Panc1 (cell line): ENCODE data around the gene TMA16. TPM values are rescaled to one million over a fixed set of nuclear protein-coding genes. Genes with fewer than 3 reads are reported as not detected.

ENCODE experiments used
- ATAC-seq: fragments of 200-7000 bp; cut with Tn5 transposase; 2 replicates; pipeline ENCODE4 v1.9.1; 2020; ENCODE audit warnings: mild to moderate bottlenecking, moderate library complexity
- BruUV-seq: library from RNA; stranded (reverse); fragments of 400-500 nt; replicated peaks from 2 replicates; lab custom pipeline; 2021; lab: Mats Ljungman, UMichigan
- CTCF ChIA-PET: fragments of 300-600 bp; sonication (Branson Sonifier 250); formaldehyde crosslinking; loops from one replicate; lab custom pipeline; 2022; ENCODE audit warnings: antibody characterized with exemption; lab: Charles Lee
- POLR2A ChIA-PET: fragments of 300-600 bp; sonication (Branson Sonifier 250); formaldehyde crosslinking; loops from one replicate; lab custom pipeline; 2022; ENCODE audit warnings: antibody characterized with exemption; lab: Charles Lee
- DNase-seq: peaks from one replicate; pipeline ENCODE4 v3.0.0-alpha.2; 2010; ENCODE audit warnings: low read depth, low spot score
- H3K27ac ChIP-seq: 2 replicates; pipeline ENCODE4 v1.5.1; 2011; ENCODE audit warnings: mild to moderate bottlenecking, low read length, inconsistent platforms
- H3K27me3 ChIP-seq: fragments of 200-500 bp; sonication (Bioruptor generic); 2 replicates; pipeline ENCODE4 v1.6.0; 2014; ENCODE audit warnings: low read length, inconsistent platforms; ENCODE audit not compliant: control insufficient read depth, insufficient read depth
- H3K36me3 ChIP-seq: fragments of 200-500 bp; sonication (Bioruptor generic); 2 replicates; pipeline ENCODE4 v1.5.1; 2014; ENCODE audit warnings: inconsistent platforms, mild to moderate bottlenecking, low read length, moderate library complexity; ENCODE audit not compliant: control insufficient read depth, insufficient read depth
- H3K4me1 ChIP-seq: 2 replicates; pipeline ENCODE4 v1.5.1; 2011; ENCODE audit warnings: inconsistent platforms, mild to moderate bottlenecking, low read length, moderate library complexity; ENCODE audit not compliant: control insufficient read depth, insufficient read depth
- H3K4me3 ChIP-seq, 2 experiments: 2 replicates each; pipeline ENCODE4 v1.5.1; 2011 to 2012; ENCODE audit warnings: low read depth in 2 of 2, low read length in 2 of 2, mild to moderate bottlenecking in 2 of 2, inconsistent platforms in 1 of 2, moderate library complexity in 1 of 2
- H3K9me3 ChIP-seq: fragments of 200-500 bp; sonication (Bioruptor generic); 2 replicates; pipeline ENCODE4 v1.5.1; 2014; ENCODE audit warnings: low read depth, mild to moderate bottlenecking, inconsistent platforms, low read length, moderate library complexity; ENCODE audit not compliant: control insufficient read depth, insufficient read depth
- CTCF ChIP-seq: fragments of 450-650 bp; IDR thresholded peaks from 2 replicates; pipeline ENCODE4 v1.5.1; 2017; ENCODE audit warnings: mild to moderate bottlenecking
- POLR2AphosphoS5 ChIP-seq: IDR thresholded peaks from 2 replicates; pipeline ENCODE4 v1.6.1; 2012; ENCODE audit warnings: mild to moderate bottlenecking, low read depth, low read length, moderate library complexity
- REST ChIP-seq, 2 experiments: IDR thresholded peaks; 2 replicates each; pipeline ENCODE4 v1.6.1; 2011 to 2012; ENCODE audit warnings: low read depth in 2 of 2, control low read depth in 1 of 2, low read length in 1 of 2, mild to moderate bottlenecking in 1 of 2, moderate library complexity in 1 of 2; ENCODE audit not compliant: insufficient read depth in 1 of 2
- SIN3A ChIP-seq: IDR thresholded peaks from 2 replicates; pipeline ENCODE4 v1.6.1; 2012; ENCODE audit warnings: low read depth, mild to moderate bottlenecking, low read length, moderate library complexity, borderline replicate concordance; ENCODE audit not compliant: insufficient read depth
- TCF7L2 ChIP-seq: IDR thresholded peaks from 2 replicates; pipeline ENCODE4 v1.6.1; 2011; ENCODE audit warnings: mild to moderate bottlenecking, low read depth, low read length, inconsistent platforms
- in situ Hi-C: cut with HindIII; loops from 2 replicates; pipeline ENCODE4 v1.10.0; 2016; ENCODE audit warnings: low sequenced_read_pairs, low pct_unique_long_range_greater_than_20kb
- intact Hi-C: fragments of 100-400 bp; cut with micrococcal nuclease; formaldehyde crosslinking; loops from one replicate; pipeline ENCODE4 v1.10.0; 2022; ENCODE audit not compliant: unreplicated experiment
- total RNA-seq: library from RNA; stranded (reverse); gene quantifications from one replicate; pipeline ENCODE4 v1.2.1, GENCODE V29; 2021; ENCODE audit not compliant: unreplicated experiment

TMA16 gene
- total RNA-seq, 1 experiment from 2014 or later = 26.9 TPM

DNA sequence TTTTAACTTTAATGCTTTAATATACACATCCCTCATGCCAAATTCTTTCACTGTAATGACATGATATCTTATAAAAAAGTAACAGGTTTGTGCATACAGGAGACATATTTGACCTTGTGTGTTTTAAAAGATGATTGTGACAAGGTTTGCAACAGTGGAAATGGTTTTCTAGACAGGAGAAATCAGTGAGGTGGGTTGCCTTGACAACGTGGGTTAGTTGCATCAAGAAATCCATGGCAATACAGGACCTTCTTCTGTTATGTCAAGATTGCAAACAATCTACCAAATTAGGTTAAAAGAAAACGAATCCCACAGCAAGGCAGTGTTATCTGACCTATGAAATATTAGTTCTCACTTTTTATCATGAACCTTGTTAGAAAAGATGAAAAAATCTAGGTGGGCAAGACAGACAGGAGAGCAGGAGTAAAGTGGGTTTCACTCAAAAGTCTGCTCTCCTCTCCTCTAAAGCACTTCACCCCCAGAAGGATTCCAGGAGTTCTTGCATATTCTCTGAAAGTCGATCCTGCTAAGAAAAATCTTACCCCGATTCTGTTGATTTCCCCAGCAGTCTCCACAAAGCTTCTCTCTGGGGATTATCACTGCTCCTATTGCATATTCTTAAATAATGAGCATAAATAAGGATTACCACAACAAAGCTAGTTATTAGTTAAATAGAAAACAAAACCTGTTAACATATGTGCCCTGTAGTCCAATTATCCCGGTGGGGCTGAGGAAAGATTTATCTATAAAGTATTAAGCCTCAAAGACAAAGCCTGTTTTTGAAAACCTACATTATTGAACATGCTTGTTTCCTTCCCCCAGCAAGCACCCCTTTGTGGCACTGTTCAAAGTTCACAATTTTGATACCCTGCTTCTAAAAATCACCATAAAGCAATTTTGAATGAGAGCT lies 71.0 kb downstream of the TMA16 start:
- in situ Hi-C loops = no loop called here
- BruUV-seq = no TSS peak

More for the DNA sequence above, 71.0 kb downstream of the TMA16 start:
- Histone ChIP-seq H3K36me3 (no peaks in the 10 kb centered on the region), H3K27ac (no peak overlapping the region), H3K4me3 (no peak overlapping the region), H3K9me3 (no peaks in the 10 kb centered on the region), H3K4me1 (no peaks in the 10 kb centered on the region), H3K27me3 (no peaks in the 10 kb centered on the region)
- TF ChIP-seq SIN3A = no peak
- TF ChIP-seq TCF7L2 = no peak
- TF ChIP-seq REST (IDR thresholded peaks at IDR 0.05; ENCODE audit: insufficient read depth in 1 of 2, low read depth in 2 of 2, low read length in 1 of 2) = no peak
- TF ChIP-seq CTCF = no peak
- no peak for TF ChIP-seq POLR2AphosphoS5
- CTCF ChIA-PET = no interaction called here
- POLR2A ChIA-PET = no interaction called here
- intact Hi-C loops = no loop called here
- no peak for ATAC-seq
- DNase-seq = no peak
